ENCODE measurements around the gene PRPF40A. TPM values are rescaled to one million over a fixed set of nuclear protein-coding genes. Genes with fewer than 3 reads are reported as not detected.

The PRPF40A gene
- total and polyA plus RNA-seq, 2 of the 13 experiments (the other 11 are each of a cell fraction or from before 2014, with no cell fraction given) = 146 to 207 TPM

DNA sequence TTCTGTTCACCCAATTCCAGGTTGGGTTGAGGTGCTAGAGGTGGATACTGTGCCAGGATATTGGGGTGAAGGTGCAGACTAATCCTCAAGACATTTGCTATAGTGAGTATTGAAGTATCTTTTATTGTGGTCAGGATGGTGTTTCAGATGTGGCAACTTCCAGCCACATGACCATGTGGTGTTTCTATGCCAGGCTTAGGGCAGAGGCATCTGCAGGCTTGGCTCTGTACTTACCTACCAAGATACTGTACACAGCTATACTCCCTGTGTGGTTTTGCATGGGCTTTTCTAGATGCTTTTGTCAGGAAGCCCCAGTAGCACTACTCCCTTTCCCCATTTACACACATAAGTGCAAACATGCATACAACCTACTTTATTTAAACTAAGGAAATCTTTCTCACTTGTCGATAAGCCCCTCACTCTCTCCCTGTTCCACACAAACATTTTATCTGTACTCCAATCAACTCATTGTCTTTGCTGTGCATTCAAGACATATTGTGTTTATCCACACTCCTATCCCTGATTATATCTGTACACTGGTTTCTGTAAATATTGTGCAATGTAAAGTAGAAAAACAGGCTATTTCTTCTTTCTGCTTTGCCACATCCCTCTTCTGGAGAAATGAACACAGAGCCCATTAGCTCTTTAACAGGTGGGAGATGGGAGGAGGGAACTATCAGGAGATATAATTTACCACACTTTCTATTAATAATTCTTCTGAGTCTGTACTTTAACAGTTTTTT, 13.5 kb upstream of the PRPF40A start:
- no peak overlapping the region for H3K4me2 ChIP-seq (ENCODE audit: low read depth, low read length)
- no peak for DNase-seq (ENCODE audit: low spot score)
- H4K20me1 ChIP-seq (ENCODE audit: insufficient read depth, low read length) = no peaks in the 10 kb centered on the region
- no peaks in the 10 kb centered on the region for H3K9me3 ChIP-seq (ENCODE audit: low read length)
- H3K36me3 ChIP-seq (replicated peaks in 1 of 2; ENCODE audit: control insufficient read depth in 1 of 2, insufficient read depth in 2 of 2, low read length in 2 of 2) = peaks cover 1 to 7% of the 10 kb centered on the region in 2 experiments
- intact Hi-C loops (cut with micrococcal nuclease; ENCODE audit: unreplicated experiment) (no loop called here), in situ Hi-C loops (cut with HindIII; ENCODE audit: extremely low pct_ligation_motif_present, low pct_unique_long_range_greater_than_20kb) (loop anchor here (25.0 kb wide), 1 partner anchor 757 kb away; the partner anchor contains the start of gene RPRM)
- H3K4me1 ChIP-seq (ENCODE audit: insufficient read depth, low read length) = peaks cover 11% of the 10 kb centered on the region
- POLR2A ChIA-PET = interaction anchor here (2.0 kb wide), 1 partner anchor 13 kb away, joined by 9 read pairs; the partner anchor contains the start of genes ARL6IP6 and PRPF40A
- H3K27ac ChIP-seq (ENCODE audit: extremely low read length, insufficient read depth, low read length) = no peak overlapping the region
- no peak for FAIRE-seq
- CTCF ChIA-PET (ENCODE audit: low intra/inter-chr PET ratio, low total read pairs) = no interaction called here
- H3K79me2 ChIP-seq (ENCODE audit: insufficient read depth, low read length) = peaks cover 13% of the 10 kb centered on the region
- no peak overlapping the region for H2AFZ ChIP-seq (ENCODE audit: low read length)
- BruUV-seq (replicated peaks) = no TSS peak
- TF ChIP-seq SOX13 (IDR thresholded peaks at IDR 0.05) (no peak), SOX13 (CRISPR knock-in tag; conservative IDR thresholded peaks at IDR 0.05 in 1 of 2, IDR thresholded peaks at IDR 0.05 in 1 of 2) (peak in 1 of 2 experiments; percentile 65; a peak in 1 of 4 replicates), MED8 (CRISPR knock-in tag; IDR thresholded peaks at IDR 0.05; ENCODE audit: insufficient replicate concordance) (no peak), MBNL3 (CRISPR knock-in tag; conservative IDR thresholded peaks at IDR 0.05) (no peak), CEBPG (CRISPR knock-in tag; IDR thresholded peaks at IDR 0.05) (peak; percentile 72), FOXP1 (IDR thresholded peaks at IDR 0.05) (no peak), FOXP1 (CRISPR knock-in tag; IDR thresholded peaks at IDR 0.05) (peak; percentile 66; the same call in 1 of the 2 replicates), NCOA2 (CRISPR knock-in tag; IDR thresholded peaks at IDR 0.05) (0 out of 2 replicates have a peak, but pooled peaks have one; percentile 16), HMG20A (CRISPR knock-in tag; IDR thresholded peaks at IDR 0.05; ENCODE audit: borderline replicate concordance) (peak; percentile 25; the same call in 1 of the 2 replicates), FOXA3 (CRISPR knock-in tag; IDR thresholded peaks at IDR 0.05) (0 out of 2 replicates have a peak, but pooled peaks have one; percentile 51), SOX6 (IDR thresholded peaks at IDR 0.05) (no peak), SOX6 (CRISPR knock-in tag; IDR thresholded peaks at IDR 0.05) (peak; percentile 26; the same call in 1 of the 2 replicates), FOXA1 (IDR thresholded peaks at IDR 0.05) (no peak), FOXA1 (CRISPR knock-in tag; IDR thresholded peaks at IDR 0.05) (0 out of 2 replicates have a peak, but pooled peaks have one; percentile 10), GATAD2A (CRISPR knock-in tag; IDR thresholded peaks at IDR 0.05) (peak; percentile 39; the same call in 1 of the 2 replicates), CEBPB (IDR thresholded peaks at IDR 0.05; ENCODE audit: borderline replicate concordance, low read depth, low read length) (peak; percentile 84), NFKB2 (CRISPR knock-in tag; IDR thresholded peaks at IDR 0.05; ENCODE audit: borderline replicate concordance) (no peak)
- TF ChIP-seq, protein P1, sequence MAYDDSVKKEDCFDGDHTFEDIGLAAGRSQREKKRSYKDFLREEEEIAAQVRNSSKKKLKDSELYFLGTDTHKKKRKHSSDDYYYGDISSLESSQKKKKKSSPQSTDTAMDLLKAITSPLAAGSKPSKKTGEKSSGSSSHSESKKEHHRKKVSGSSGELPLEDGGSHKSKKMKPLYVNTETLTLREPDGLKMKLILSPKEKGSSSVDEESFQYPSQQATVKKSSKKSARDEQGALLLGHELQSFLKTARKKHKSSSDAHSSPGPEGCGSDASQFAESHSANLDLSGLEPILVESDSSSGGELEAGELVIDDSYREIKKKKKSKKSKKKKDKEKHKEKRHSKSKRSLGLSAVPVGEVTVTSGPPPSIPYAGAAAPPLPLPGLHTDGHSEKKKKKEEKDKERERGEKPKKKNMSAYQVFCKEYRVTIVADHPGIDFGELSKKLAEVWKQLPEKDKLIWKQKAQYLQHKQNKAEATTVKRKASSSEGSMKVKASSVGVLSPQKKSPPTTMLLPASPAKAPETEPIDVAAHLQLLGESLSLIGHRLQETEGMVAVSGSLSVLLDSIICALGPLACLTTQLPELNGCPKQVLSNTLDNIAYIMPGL (CRISPR knock-in tag; IDR thresholded peaks at IDR 0.05; ENCODE audit: borderline replicate concordance in 1 of 2, low read depth in 1 of 2) = no peak
- TF ChIP-seq, protein P2, sequence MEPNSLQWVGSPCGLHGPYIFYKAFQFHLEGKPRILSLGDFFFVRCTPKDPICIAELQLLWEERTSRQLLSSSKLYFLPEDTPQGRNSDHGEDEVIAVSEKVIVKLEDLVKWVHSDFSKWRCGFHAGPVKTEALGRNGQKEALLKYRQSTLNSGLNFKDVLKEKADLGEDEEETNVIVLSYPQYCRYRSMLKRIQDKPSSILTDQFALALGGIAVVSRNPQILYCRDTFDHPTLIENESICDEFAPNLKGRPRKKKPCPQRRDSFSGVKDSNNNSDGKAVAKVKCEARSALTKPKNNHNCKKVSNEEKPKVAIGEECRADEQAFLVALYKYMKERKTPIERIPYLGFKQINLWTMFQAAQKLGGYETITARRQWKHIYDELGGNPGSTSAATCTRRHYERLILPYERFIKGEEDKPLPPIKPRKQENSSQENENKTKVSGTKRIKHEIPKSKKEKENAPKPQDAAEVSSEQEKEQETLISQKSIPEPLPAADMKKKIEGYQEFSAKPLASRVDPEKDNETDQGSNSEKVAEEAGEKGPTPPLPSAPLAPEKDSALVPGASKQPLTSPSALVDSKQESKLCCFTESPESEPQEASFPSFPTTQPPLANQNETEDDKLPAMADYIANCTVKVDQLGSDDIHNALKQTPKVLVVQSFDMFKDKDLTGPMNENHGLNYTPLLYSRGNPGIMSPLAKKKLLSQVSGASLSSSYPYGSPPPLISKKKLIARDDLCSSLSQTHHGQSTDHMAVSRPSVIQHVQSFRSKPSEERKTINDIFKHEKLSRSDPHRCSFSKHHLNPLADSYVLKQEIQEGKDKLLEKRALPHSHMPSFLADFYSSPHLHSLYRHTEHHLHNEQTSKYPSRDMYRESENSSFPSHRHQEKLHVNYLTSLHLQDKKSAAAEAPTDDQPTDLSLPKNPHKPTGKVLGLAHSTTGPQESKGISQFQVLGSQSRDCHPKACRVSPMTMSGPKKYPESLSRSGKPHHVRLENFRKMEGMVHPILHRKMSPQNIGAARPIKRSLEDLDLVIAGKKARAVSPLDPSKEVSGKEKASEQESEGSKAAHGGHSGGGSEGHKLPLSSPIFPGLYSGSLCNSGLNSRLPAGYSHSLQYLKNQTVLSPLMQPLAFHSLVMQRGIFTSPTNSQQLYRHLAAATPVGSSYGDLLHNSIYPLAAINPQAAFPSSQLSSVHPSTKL (CRISPR knock-in tag; IDR thresholded peaks at IDR 0.05) = peak; percentile 40; the same call in 1 of the 2 replicates
- no peaks in the 10 kb centered on the region for H3K27me3 ChIP-seq (ENCODE audit: control insufficient read depth in 1 of 2, insufficient read depth in 2 of 2, low read length in 2 of 2)
- no peak overlapping the region for H3K4me3 ChIP-seq (replicated peaks in 1 of 3; ENCODE audit: insufficient read depth in 1 of 3, low read depth in 2 of 3, low read length in 3 of 3)
- no peak overlapping the region for H3K9ac ChIP-seq (ENCODE audit: insufficient read depth, low read depth, low read length)
- peak; percentile 71 for ATAC-seq
- WGBS (ENCODE audit: low lambda C conversion rate) = 83% methylated on average over 1 of the region's 1 CpG

Measured in HepG2 (cell line).